ENCODE measurements around the gene APOC1. TPM values are rescaled to one million over a fixed set of nuclear protein-coding genes. Genes with fewer than 3 reads are reported as not detected.

Gene APOC1
- total and polyA plus RNA-seq, 2 donors (not counting 1 experiment from before 2014, with no cell fraction given), result 2.3 to 2.6 TPM

DNA sequence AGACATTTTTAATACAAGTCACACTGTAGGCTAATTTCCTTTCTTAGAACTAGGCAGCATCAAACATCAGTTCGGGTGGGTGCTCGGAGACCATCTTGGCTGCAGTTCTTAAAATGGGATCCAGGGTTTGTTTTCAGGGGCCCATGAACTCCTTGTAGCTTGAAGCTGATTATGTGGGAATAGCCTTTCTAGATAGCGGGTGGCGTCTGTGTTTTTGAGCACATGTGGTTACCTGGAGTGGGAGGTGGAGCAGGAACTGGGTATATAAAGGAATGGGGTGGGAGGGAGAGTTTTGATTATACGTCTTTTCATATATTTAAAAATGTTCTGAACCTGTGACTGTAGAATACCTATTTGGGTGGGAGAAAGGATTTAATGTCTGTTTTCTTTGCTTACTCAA, 53.7 kb downstream of the APOC1 start:
- H3K27me3 ChIP-seq (ENCODE audit: control insufficient read depth, insufficient read depth, low read length), result no peaks in the 10 kb centered on the region
- H3K4me3 ChIP-seq (replicated peaks in 1 of 4; ENCODE audit: control extremely low read depth in 1 of 4, insufficient read depth in 1 of 4, low read depth in 3 of 4, low read length in 4 of 4), result no peak overlapping the region
- H4K20me1 ChIP-seq (ENCODE audit: control insufficient read depth, extremely low read depth, insufficient read depth, low read length), result no peaks in the 10 kb centered on the region
- H3K9me3 ChIP-seq (ENCODE audit: control insufficient read depth, insufficient read depth, low read depth, low read length), result no peaks in the 10 kb centered on the region
- no peak overlapping the region for H3K27ac ChIP-seq (ENCODE audit: insufficient read depth, low read length)
- no peak overlapping the region for H3K4me2 ChIP-seq (ENCODE audit: extremely low read depth, insufficient read depth, low read length)
- TF ChIP-seq EZH2 (IDR thresholded peaks at IDR 0.05; ENCODE audit: low read length, missing control alignments), result no peak
- TF ChIP-seq, protein P1, sequence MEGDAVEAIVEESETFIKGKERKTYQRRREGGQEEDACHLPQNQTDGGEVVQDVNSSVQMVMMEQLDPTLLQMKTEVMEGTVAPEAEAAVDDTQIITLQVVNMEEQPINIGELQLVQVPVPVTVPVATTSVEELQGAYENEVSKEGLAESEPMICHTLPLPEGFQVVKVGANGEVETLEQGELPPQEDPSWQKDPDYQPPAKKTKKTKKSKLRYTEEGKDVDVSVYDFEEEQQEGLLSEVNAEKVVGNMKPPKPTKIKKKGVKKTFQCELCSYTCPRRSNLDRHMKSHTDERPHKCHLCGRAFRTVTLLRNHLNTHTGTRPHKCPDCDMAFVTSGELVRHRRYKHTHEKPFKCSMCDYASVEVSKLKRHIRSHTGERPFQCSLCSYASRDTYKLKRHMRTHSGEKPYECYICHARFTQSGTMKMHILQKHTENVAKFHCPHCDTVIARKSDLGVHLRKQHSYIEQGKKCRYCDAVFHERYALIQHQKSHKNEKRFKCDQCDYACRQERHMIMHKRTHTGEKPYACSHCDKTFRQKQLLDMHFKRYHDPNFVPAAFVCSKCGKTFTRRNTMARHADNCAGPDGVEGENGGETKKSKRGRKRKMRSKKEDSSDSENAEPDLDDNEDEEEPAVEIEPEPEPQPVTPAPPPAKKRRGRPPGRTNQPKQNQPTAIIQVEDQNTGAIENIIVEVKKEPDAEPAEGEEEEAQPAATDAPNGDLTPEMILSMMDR (conservative IDR thresholded peaks at IDR 0.05 in 1 of 2, IDR thresholded peaks at IDR 0.05 in 1 of 2; ENCODE audit: low read depth in 1 of 2, low read length in 2 of 2), result no peak
- H3K4me1 ChIP-seq (ENCODE audit: control insufficient read depth, extremely low read depth, insufficient read depth, low read length), result no peaks in the 10 kb centered on the region
- no peak overlapping the region for H2AFZ ChIP-seq (ENCODE audit: low read length)
- H3K9ac ChIP-seq (ENCODE audit: insufficient read depth, low read length), result no peak overlapping the region
- no peak for DNase-seq (ENCODE audit: low read depth in 2 of 2)
- H3K36me3 ChIP-seq (ENCODE audit: control insufficient read depth, insufficient read depth, low read length), result peaks cover 5% of the 10 kb centered on the region
- H3K79me2 ChIP-seq (ENCODE audit: control insufficient read depth, insufficient read depth, low read length), result peaks cover 5% of the 10 kb centered on the region

GRCh38 chr19:44968670-44969069, 54.3 kb downstream of the APOC1 start:
- H3K4me2 ChIP-seq (ENCODE audit: extremely low read depth, insufficient read depth, low read length), result no peak overlapping the region
- no peak overlapping the region for H3K4me3 ChIP-seq (replicated peaks in 1 of 4; ENCODE audit: control extremely low read depth in 1 of 4, insufficient read depth in 1 of 4, low read depth in 3 of 4, low read length in 4 of 4)
- no peaks in the 10 kb centered on the region for H3K27me3 ChIP-seq (ENCODE audit: control insufficient read depth, insufficient read depth, low read length)
- no peaks in the 10 kb centered on the region for H4K20me1 ChIP-seq (ENCODE audit: control insufficient read depth, extremely low read depth, insufficient read depth, low read length)
- H3K4me1 ChIP-seq (ENCODE audit: control insufficient read depth, extremely low read depth, insufficient read depth, low read length), result no peaks in the 10 kb centered on the region
- no peak overlapping the region for H3K27ac ChIP-seq (ENCODE audit: insufficient read depth, low read length)
- no peak for DNase-seq (ENCODE audit: low read depth in 2 of 2)
- no peaks in the 10 kb centered on the region for H3K9me3 ChIP-seq (ENCODE audit: control insufficient read depth, insufficient read depth, low read depth, low read length)
- H3K79me2 ChIP-seq (ENCODE audit: control insufficient read depth, insufficient read depth, low read length), result peaks cover 5% of the 10 kb centered on the region
- peaks cover 6% of the 10 kb centered on the region for H3K36me3 ChIP-seq (ENCODE audit: control insufficient read depth, insufficient read depth, low read length)
- no peak overlapping the region for H2AFZ ChIP-seq (ENCODE audit: low read length)
- H3K9ac ChIP-seq (ENCODE audit: insufficient read depth, low read length), result no peak overlapping the region
- TF ChIP-seq, protein P1 (conservative IDR thresholded peaks at IDR 0.05 in 1 of 2, IDR thresholded peaks at IDR 0.05 in 1 of 2; ENCODE audit: low read depth in 1 of 2, low read length in 2 of 2), result no peak
- TF ChIP-seq EZH2 (IDR thresholded peaks at IDR 0.05; ENCODE audit: low read length, missing control alignments), result no peak

Other genes starting within 250 kb of the APOC1 start
- 3.1 and 7.8 TPM in 2 replicates for gene CEACAM19, start 243.1 kb upstream of the APOC1 start, total RNA-seq
- 7.7 and 9.9 TPM in 2 replicates for gene CEACAM19, start 243.1 kb upstream of the APOC1 start, polyA plus RNA-seq
- gene CEACAM16, start 215.5 kb upstream of the APOC1 start, total RNA-seq, result under 0.01 TPM in 1 of 2 replicates, not detected in the other
- not detected in 2 replicates for gene CEACAM16, start 215.5 kb upstream of the APOC1 start, polyA plus RNA-seq
- 10.8 and 20.6 TPM in 2 replicates for gene BCL3, start 165.9 kb upstream of the APOC1 start, total RNA-seq
- 6.8 and 10.7 TPM in 2 replicates for gene BCL3, start 165.9 kb upstream of the APOC1 start, polyA plus RNA-seq
- under 0.01 and 0.33 TPM in 2 replicates for gene CBLC, start 136.7 kb upstream of the APOC1 start, total RNA-seq
- 0.06 TPM in 1 of 2 replicates, not detected in the other for gene CBLC, start 136.7 kb upstream of the APOC1 start, polyA plus RNA-seq
- 20.3 and 29.0 TPM in 2 replicates for gene BCAM, start 105.5 kb upstream of the APOC1 start, total RNA-seq
- gene BCAM, start 105.5 kb upstream of the APOC1 start, polyA plus RNA-seq, result 7.2 and 12.2 TPM in 2 replicates
- 50.3 and 70.7 TPM in 2 replicates for gene NECTIN2, start 68.3 kb upstream of the APOC1 start, total RNA-seq
- 59.4 and 77.4 TPM in 2 replicates for gene NECTIN2, start 68.3 kb upstream of the APOC1 start, polyA plus RNA-seq
- 21.8 and 24.4 TPM in 2 replicates for gene TOMM40, start 23.4 kb upstream of the APOC1 start, total RNA-seq
- gene TOMM40, start 23.4 kb upstream of the APOC1 start, polyA plus RNA-seq, result 32.1 and 57.7 TPM in 2 replicates
- gene APOE, start 8.8 kb upstream of the APOC1 start, total RNA-seq, result 35.0 and 339 TPM in 2 replicates
- 1.5 and 13.4 TPM in 2 replicates for gene APOE, start 8.8 kb upstream of the APOC1 start, polyA plus RNA-seq
- not detected in 2 replicates for gene APOC4, start 27.6 kb downstream of the APOC1 start, total RNA-seq
- not detected in 2 replicates for gene APOC4, start 27.6 kb downstream of the APOC1 start, polyA plus RNA-seq
- gene APOC2, start 31.4 kb downstream of the APOC1 start, total RNA-seq, result not detected in 2 replicates
- not detected in 2 replicates for gene APOC2, start 31.4 kb downstream of the APOC1 start, polyA plus RNA-seq
- gene CLPTM1, start 40.8 kb downstream of the APOC1 start, total RNA-seq, result 34.7 and 46.7 TPM in 2 replicates
- 54.4 and 86.0 TPM in 2 replicates for gene CLPTM1, start 40.8 kb downstream of the APOC1 start, polyA plus RNA-seq
- 9.2 and 11.7 TPM in 2 replicates for gene RELB, start 86.9 kb downstream of the APOC1 start, total RNA-seq
- 2.0 and 2.3 TPM in 2 replicates for gene RELB, start 86.9 kb downstream of the APOC1 start, polyA plus RNA-seq
- gene CLASRP, start 124.4 kb downstream of the APOC1 start, total RNA-seq, result 12.1 and 15.7 TPM in 2 replicates
- gene CLASRP, start 124.4 kb downstream of the APOC1 start, polyA plus RNA-seq, result 12.1 and 17.9 TPM in 2 replicates
- not detected in 2 replicates for gene ZNF296, start 161.9 kb downstream of the APOC1 start, total RNA-seq
- 0.03 and 0.08 TPM in 2 replicates for gene ZNF296, start 161.9 kb downstream of the APOC1 start, polyA plus RNA-seq
- gene GEMIN7, start 164.7 kb downstream of the APOC1 start, total RNA-seq, result 12.3 and 15.7 TPM in 2 replicates
- gene GEMIN7, start 164.7 kb downstream of the APOC1 start, polyA plus RNA-seq, result 18.0 and 19.0 TPM in 2 replicates
- 34.4 and 36.0 TPM in 2 replicates for gene PPP1R37, start 178.6 kb downstream of the APOC1 start, total RNA-seq
- gene PPP1R37, start 178.6 kb downstream of the APOC1 start, polyA plus RNA-seq, result 11.3 and 12.3 TPM in 2 replicates
- gene NKPD1, start 246.4 kb downstream of the APOC1 start, total RNA-seq, result 0.17 and 0.26 TPM in 2 replicates
- gene NKPD1, start 246.4 kb downstream of the APOC1 start, polyA plus RNA-seq, result 0.01 TPM in 1 of 2 replicates, not detected in the other